GM19099 (cell line): ENCODE data around the gene PTGES.

Source experiments
- POLR2A ChIP-seq: IDR thresholded peaks from 3 replicates; pipeline ENCODE4 v1.6.1; 2011; ENCODE audit warnings: low read depth; ENCODE audit not compliant: insufficient read length; ENCODE audit errors: extremely low read depth

PTGES gene

GRCh38 chr9:129712634-129713401, 40.0 kb downstream of the PTGES start:
- no peak for TF ChIP-seq POLR2A

DNA sequence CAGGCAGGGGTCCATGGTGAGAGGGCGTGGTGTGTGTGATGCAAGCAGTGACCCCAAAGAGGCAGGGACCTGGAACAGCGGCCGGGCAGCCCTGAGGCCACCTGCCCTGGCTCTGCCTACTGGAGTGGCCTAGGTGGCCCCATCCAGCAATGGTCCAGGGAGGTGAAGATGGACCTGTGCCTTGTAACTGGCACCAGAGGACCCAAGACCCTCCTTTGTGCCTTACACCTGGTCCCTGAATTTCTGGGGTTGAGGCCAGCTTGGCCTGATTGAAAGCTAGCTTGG, 42.7 kb downstream of the PTGES start:
- TF ChIP-seq POLR2A = no peak

- no peak for TF ChIP-seq POLR2A
These were observed 43.2 kb downstream of the PTGES start for GRCh38 chr9:129709438-129710168.

DNA sequence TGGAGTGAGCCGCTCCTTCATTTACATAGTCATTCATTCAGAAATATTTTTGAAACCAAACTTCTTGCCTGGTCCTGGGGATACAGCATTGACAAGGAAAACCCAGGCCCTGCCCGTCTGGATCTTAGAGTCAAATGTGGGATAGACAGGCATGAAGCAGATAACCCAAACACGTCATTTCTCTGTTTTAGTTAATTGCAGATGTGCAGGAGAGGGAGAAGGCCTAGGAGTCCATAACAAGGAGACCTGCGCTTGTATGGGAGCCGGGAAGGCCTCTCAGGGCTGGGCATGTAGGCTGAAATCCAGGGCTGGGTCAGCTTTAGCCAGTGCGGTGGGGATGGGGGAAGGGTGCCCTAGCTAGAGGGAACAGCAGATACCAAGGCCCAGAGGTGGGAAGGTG, 44.0 kb downstream of the PTGES start:
- no peak for TF ChIP-seq POLR2A

- no peak for TF ChIP-seq POLR2A
These were observed 48.0 kb downstream of the PTGES start for GRCh38 chr9:129704807-129705206.

GRCh38 chr9:129703667-129704355, 49.0 kb downstream of the PTGES start:
- TF ChIP-seq POLR2A = no peak

- no peak for TF ChIP-seq POLR2A
These were observed 50.0 kb downstream of the PTGES start for GRCh38 chr9:129702589-129703520.

GRCh38 chr9:129701549-129701948, 51.3 kb downstream of the PTGES start:
- no peak for TF ChIP-seq POLR2A

DNA sequence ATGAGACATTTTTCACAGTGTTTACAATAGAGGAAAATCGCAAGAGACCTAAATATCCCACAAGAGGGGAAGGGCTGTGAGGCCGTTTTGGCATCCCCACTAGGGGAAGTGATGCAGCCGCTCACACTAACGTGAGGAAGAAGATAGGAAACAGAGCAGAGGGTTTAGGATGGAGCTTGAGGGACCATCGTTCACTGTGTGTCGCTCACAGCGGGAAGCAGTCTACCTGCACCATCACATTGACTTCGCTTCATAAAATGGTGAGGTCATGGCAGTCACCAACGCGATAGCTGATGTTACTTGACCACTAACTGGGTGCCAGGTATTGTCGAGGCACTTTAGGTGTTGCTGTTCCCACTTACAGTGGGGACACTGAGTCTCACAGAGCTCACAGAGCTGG, 51.8 kb downstream of the PTGES start:
- TF ChIP-seq POLR2A = no peak

DNA sequence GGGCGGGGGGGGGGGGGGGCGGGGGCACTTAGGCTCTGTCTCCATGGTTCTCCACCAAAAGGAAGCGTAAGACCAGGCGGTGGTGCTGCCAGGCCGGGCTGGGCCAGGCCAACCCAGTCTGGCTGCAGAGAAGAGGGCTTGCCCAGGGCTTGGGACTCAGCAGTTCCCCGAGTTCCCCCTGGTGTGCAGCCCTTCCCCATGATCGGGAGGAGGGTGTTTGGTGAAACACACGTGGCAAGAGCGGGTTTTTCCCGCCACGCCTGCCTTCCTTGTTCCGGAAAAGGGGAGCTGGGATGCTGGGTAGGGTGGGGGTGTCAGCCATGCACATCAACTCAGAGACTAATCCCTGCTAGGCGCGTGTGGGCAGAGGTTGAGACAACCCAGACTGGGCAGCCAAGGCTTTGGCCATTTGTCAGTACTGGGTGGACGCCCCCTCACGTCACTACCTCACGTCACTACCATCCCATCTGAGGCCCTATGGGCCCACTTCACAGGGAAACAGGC, 54.5 kb downstream of the PTGES start:
- no peak for TF ChIP-seq POLR2A

GRCh38 chr9:129697656-129698253, 55.1 kb downstream of the PTGES start:
- no peak for TF ChIP-seq POLR2A

DNA sequence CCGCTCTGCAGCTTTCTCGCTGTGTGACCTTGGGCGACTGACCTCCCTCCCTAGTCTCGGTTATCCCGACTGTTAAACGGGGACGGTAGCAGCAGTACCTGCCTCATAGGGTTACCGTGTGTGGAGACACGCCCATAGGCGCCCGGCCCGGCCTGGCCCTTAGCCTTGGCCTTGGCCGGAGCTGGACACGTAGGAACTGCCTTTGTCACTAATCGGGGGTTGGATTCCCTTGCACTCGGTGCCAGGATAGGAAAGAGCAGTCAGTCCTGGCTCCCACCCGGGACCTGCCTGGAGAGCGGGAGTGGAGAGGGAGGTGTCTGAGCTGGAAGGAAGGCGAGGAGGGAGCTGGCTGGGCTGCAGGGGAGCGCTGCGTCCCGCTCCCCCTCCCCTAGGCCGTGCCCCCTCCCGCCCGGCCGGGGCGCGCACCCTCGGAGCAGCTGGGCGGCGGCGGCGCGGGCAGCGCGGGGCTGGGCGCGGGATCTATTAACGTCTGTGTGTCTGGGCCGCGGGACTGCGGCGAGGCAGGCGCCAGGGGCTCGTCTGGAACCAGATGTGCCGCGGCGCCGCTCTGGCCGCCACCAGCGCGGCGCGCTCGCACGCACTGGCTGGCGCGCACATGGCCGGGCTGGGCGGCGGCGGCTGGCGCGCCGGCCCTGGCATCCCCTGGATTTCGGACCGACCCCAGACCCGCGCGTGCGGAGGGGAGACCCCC, 55.7 kb downstream of the PTGES start:
- TF ChIP-seq POLR2A = no peak

DNA sequence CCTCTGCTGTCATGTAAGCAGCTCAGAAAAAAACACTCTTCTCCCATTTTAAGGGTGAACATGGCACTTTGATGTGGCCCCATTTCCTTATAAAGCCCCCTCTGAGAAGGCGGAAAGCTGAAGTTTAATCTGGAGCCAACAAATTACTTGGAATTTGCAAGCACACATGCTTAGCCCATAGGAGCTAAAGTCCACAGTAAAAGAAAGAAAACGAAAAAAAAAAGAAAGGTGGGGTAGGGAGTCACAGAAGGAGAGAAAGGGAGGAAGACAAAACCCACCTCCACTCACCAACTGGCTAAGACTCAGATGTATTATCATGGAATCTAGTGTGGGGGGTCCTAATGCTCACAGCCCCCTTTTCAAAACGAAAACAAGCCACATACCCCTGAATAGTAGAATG, 57.0 kb downstream of the PTGES start:
- no peak for TF ChIP-seq POLR2A

GRCh38 chr9:129694243-129694646, 58.6 kb downstream of the PTGES start:
- no peak for TF ChIP-seq POLR2A
